ENCODE results near the gene C1QTNF2.

DNA sequence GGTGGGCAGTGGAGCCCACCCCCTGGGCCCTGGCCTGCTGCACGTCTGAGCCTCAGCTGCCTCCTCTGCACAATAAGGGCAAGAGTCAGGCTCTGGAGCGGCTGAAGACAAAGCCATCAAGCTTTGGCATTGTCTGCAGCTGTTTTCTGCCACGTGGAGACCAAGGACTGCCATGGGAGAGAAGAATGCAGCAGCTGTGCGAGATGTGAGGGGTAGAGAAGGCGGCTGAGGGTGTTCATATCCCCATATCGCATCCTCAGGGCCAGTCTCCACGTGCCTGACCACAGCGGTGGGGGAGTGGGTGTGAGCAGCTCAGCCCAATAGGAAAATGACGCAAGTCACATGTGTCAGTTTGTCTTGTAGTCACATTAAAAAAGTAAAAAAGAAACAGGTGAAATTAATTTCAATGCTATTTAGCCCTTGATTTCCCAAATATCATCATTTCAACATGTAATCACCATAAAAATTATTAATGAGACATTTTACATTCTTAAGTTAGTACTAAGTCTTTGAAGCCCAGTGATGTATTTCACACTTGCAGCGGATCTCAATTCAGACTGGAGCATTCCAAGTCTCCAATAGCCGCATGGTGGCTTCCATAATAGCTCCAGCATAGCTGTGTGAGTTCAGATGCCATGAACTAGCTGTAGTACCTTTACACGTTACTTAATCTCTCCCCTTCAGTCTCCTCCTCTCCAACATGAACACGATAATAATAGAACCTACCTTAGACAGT, 6.6 kb downstream of the C1QTNF2 start:
- TF ChIP-seq POLR2AphosphoS5 (IDR thresholded peaks at IDR 0.05; ENCODE audit: low read depth, low read length) (no peak), POLR2A (IDR thresholded peaks at IDR 0.05; ENCODE audit: low read depth, low read length) (no peak), TAF1 (IDR thresholded peaks at IDR 0.05; ENCODE audit: low read depth, low read length) (no peak), SPI1 (IDR thresholded peaks at IDR 0.05; ENCODE audit: low read depth, low read length) (no peak), PAX5 (IDR thresholded peaks at IDR 0.05; ENCODE audit: insufficient read depth, low read length, severe bottlenecking) (no peak)

Data from GM12891 (cell line).